CD4-positive, alpha-beta T cell treated with Interleukin-15 for 4 hours (primary cell): Measurements from ENCODE around the gene C6.
"Not testable (repeated sequence)": the region's sequence is repeated elsewhere in the genome, so short reads cannot be mapped to it uniquely, and the experiment has no call there.

Source experiments
- DNase-seq: peaks from one replicate; pipeline ENCODE4 v3.0.0-alpha.2; 2020; ENCODE audit warnings: low spot score

C6 gene

DNA sequence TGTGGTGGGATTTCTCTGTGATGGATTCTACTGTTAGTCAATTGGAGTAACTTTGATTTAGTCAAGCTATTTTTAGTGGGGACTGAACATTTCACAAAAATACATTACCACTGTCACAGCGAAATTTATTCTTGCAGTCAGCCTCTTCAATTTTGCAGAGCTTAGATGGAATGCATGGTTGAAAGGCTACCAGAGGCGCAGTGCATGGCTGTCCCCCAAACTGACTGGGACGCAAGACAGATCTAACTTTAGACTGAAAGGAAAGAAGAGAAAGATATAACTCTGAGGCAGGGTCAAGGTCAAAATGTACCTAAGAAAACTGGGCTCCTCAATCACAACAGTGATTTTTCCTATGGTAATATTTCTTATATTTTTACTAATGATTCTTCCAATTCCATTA is 13.7 kb downstream of the C6 start:
- DNase-seq = no peak

DNA sequence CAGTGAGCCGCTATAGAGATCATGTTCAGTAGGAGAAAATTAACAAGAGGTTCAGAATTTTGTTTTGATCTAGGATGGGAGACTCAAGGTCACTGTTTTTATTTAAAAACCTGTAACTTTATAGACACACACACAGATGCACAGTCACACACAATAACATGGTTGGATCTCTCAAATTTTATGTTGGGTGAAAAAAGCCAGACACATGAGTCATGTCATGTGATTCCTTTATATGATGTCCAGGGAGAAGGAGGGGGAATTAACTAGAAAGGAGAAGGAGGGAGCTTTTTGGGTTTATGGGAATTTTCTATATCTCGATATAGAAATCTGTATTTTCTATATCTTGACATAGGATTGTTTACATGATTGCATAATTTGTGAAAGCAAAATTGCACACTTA is 17.1 kb downstream of the C6 start:
- DNase-seq = no peak

DNA sequence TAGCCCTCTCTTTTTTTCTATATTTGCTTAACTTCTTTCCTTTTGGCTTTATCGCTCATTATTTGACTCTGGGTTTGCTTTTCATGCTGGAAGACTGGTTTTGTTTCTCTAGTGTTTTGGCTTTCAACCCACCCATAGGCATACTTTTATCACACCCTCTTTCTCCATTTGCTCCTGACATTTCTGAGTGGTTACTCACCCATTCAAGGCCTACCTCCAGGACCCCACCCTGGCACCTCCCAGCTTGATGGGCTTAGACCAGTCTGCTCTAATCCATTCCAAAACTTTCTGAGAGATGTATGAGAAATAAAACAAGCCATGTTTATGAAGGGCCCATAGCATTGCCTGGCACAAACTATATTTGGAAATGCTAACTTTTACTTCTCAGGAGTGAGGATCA is 18.1 kb downstream of the C6 start:
- DNase-seq = no peak

DNA sequence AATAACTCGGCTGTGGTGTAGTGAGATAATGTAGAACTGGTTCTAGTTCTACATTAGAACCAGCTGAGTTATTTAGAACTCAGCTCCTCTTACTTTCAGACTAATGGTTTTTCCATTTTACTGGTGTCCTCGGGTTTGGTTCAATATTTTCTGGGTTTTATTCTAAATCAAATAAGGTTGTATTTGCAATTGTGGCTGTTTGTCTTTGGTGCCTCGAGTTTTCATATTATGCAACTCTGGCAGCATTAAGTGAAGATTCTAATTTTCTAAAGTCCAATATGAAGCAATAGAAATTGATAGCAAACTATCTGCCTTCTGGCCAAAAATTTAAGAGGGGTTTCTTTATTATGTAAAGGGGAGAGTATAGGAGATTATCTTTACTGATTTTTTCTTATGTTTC is 19.0 kb downstream of the C6 start:
- no peak for DNase-seq

DNA sequence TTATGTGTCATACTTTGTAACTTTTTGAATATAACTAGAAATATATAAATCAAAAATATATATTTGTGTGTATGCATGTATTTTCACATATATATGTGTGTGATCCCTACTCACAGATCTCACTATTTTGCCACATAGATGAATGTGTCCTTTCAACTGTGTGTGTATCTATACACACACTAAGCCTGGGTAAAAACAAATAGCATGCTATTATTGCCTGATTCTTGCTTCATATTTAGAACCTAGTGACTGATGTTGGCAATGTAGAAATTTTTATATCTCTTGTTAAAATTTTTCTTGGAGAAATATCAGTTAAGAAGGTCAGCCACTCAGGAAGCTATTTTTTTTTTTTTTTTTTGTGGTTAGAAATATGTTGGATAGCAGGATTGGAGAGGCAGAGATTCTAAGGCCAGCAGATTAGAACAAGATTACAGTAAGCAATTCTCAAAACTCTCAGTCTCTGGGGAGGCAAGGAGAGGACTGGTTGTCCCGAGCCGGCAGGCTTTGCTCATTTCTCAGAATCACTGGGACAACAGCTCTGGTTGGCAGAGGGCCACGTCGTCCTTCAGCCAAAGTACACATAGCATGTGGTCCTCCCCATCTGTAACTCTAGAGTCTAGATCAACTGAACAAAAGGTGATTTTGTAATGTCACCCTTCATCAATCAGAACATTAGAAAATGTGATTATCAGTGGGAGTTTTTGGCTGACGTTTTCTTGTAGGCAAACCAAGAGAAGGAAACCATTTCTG is 19.7 kb downstream of the C6 start:
- no peak for DNase-seq

DNA sequence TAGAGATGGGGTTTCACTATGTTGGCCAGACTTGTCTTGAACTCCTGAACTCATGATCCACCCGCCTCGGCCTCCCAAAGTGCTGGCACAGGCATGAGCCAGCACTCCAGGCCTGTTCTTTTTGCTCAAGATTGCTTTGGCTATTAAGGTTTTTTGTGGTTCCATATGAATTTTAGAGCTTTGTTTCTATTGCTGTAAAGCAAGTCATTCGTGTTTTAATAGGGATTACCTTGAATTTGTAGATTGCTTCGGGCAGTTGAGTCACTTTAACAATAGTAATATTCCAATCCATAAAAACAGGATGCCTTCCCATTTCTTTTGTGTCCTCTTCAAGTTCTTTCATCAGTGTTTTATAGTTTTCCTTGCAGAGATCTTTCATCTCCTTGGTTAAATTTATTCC is 22.1 kb downstream of the C6 start:
- DNase-seq = no peak

DNA sequence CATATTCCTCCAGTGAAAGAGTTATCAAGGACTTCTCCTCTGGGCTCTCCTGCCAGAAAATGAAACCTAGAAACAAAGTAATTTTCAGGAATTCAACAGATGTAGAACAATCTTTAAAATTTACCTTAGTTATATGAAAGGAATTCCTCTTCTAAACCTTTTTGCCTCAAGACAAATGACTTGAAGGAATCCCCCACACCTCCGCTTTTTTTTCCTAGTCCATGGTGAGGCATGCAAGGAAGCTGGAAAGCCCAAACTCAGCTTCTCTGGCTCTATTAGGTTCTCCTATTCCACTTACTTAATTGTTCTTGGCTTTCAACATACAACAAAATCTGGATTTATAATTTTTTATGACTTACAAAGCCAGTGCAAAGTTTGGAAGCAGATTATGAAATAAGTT is 27.2 kb downstream of the C6 start:
- DNase-seq = no peak

DNA sequence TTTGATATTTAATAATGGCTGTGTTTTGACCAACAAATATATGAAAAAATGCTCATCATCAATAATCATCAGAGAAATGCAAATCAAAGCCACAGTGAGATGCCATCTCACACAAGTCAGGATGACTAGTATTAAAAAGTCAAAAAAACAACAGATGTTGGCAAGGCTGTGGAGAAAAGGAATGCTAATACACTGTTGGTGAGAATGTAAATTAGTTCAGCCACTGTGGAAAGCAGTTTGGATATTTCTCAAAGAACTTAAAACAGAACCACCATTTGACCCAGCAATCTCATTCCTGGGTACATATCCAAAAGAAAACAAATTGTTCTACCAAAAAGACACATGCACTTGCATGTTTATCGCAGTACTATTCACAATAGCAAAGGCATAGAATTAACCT is 30.0 kb downstream of the C6 start:
- DNase-seq = not testable (repeated sequence)

DNA sequence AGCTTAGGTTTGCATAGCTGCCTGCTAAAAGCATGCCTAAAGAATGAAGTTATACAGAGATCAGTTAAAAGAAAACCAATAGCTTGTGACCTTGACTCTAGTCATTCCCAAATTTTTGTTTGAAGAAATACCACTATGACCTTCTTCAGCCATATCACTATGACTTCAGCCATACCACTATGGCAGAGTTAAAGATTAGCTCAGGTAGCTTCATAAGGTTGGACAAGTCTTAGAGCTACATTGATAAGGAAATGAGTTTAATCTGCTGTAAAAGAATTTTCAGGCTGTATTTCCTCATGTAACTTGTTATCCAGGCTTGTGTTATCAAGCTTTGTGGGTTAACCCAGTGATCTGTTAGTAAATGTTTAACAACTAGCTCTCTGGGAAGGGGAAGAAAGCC is 30.7 kb downstream of the C6 start:
- DNase-seq = no peak

DNA sequence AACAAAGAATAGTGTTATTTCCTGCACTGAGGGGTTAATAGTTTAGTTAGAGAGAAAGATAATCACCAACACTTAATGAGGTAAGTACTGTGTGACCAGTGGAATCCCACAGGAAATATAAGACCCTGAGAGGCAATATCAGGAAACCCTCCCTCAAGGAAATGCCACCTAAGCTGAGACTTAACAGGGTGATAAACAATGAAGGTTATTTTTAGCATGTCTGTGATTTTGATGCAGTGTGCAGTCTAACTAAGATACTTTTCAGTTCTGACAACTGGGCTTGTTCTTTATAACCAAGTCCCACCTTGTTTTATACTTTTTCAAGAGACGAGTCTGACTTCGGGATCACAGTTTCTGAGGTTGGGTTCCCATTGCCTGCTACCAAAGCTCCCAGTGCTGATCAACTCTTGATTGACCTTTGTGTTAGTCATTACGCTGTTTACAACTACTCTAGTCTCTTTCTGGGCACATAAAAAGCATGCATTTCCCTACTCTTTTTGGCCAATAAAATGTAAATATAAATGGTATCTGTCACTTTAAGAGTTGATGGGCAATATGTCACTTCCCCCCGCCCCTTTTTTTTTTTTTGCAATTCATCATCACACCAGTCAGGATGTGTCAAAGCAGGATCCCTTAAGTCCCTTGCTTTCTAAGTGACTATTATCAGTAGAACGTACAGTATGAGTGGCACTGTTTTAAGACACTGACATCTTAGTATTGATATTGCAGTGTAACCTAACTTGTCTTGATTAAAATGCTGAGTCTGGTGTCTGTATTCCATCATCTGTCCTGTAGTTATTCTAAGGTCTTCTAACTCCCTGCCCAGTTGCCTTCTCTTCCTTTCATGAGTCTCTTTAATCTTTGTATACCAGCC is 31.4 kb downstream of the C6 start:
- no peak for DNase-seq

DNA sequence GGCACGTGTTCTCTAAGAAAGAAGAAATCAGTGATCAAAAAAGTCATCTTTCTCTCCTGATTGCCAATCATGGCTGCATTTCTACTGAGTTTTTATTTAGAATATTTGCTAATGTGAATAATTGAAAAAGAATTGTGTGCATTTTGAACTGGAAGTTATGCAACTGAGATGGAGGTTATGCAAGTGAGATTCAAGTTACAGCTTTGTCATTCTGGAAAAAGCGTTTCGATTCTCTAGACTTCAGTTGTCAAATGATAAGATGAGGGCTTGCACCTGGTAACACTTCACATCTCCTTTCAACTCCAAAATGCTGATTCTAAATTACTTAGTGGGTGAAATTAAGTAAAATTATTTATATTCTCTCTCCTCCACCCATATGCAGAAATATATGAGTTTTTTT is 36.4 kb downstream of the C6 start:
- DNase-seq = no peak

DNA sequence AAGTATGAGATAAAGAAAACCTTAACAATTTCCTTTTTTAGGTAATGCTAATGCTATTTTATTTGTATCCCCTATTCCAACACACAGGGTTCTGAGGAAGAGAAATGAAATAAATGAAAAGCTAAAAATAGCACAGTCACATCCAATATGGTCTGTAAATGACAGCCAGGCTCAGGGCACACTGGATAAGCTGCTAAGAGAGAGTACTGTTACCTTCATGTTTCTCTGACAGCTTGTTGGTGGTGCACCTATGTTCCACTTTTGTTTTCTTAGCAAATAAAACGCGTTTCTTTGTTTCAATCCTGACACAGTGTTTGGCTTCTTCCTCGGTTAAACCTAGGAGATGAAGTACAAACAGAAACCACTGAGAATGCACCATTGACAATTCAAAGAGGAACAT is 41.3 kb downstream of the C6 start:
- DNase-seq = no peak

DNA sequence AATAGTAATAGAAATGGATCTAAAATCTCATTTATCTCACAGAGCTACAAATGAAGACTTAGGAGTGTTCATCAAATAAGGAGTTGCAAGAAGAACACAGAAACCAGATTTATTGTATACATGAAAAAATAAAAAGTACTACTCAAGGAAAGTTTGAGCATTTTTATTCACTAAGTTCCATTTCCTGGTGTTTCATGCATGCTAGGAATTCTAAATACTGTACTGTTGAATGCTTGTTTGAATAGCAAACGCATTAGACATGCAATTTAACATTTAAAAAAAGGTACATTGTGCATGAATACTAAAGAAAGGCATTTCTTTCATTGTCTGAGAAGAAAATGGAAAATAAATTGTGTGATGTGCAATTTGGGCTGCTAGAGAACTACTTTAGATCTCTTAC is 52.1 kb downstream of the C6 start:
- DNase-seq = no peak

DNA sequence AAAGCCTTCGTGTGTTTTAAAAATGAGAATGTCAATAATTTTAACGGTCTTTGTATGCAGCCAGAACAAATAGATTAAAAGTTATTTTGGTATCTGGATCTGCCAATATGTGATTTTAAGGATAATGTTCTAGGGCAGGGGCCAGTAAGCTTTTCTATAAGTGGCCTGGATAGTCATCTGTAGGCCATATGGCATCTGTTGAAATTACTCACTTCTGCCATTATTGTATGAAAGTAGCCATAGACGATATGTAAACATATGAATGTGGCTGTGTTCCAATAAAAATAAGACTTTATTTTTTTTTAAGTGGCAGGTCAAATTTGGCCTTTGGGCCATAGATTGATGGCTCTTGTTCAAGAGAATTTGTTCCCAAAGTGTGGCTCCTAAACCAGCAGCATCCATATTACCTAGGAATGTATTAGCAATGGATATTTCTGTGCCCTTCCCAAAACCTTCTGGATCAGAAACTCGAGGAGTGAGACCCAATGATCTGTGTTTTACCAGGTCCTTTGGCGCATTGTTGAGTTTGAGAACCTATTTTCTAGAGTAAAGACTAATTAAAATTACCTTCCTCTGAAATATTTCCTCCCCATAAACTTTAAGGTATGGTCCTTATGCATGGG is 55.9 kb downstream of the C6 start:
- DNase-seq = no peak

DNA sequence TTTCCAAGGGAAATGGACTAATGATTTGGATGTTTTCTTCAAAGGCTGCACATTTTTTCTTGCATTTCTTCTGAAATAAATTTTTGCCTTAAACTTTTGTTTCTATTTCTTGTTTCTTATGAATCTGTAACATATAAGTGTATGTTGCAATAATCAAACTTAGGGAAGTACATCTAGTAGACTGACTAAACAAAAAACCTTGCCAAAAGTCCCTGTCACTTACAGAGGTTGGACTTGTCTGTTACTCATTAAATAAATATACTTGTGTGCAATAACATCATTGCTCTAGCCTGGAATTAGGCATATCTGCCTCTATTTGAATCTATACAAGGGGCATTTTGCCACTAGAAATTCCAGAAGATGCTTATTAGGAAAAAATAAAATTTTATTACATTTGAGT is 56.6 kb downstream of the C6 start:
- DNase-seq = no peak

DNA sequence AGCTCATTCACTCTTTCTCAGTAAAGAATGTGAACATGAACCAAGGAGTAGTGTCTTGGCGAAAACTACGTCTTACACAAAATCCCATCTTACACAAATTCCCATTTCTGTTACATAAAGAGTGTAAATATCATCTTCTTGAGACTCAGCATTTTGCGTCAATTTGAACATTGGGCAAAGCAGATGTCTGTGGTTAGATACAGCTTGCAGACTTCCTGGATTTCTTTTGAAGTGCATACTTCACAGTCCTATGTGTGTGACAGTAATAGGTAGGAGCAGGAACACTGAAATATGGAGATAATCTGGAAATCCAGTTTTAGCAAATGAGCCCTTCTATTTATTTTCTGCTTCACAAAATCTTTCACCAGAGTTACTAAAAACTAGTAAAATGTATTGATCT is 58.8 kb downstream of the C6 start:
- DNase-seq = no peak

DNA sequence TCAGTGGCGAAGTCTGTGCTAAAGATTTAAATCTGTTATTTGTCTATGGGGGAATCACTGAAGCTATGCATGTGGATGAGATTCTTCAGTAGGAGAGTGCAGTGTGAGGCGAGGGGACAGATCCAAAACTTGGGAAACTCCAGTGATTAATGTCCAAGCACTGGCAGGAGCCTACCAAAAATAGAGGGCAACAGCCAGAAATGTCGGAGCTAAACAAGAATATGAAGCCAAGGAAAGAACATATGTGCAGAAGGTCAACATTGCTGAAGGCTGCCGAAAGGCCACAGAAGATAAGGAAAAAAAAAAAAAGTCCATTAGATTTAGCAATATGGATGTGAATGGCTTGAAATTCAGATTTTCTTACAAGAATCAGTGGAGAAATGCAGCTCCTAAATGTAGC is 61.8 kb downstream of the C6 start:
- DNase-seq = no peak

DNA sequence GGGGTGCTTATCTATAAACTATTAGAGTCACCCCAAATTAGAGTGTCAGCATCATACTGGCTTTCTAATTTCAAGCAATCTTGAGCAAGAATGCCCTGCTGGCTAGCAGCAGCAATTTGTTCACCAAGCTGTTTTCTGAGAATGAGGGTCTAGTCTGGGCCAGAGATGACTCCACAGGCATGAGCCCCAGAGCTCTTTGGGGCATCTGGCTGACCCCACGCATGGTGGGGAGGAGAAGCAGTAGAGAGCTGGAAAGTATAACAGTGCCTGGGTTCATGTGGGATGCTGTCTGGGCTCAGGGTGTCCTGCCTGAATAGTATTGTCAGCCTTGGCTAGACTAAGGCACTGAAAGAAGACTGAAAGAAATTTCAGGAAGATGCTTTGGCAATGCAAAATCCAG is 64.9 kb downstream of the C6 start:
- DNase-seq = no peak

DNA sequence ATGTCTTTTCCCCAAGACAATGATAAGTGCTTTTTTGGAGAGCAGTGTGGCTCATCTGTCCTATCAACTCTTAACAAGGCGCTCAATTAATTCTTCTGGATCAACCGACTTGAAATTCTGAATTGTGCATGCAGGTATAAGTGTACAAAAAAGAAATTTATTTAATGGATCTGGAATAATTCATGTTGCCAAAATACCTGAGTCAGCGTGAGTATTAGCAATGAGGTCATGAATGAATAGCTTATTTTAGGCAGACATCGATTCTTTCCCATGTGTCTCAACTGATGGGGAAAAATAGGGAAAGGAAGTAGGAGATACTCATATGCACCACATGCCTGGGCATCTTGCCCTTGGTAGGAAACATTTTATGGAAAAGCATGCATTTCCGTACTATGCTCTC is 68.0 kb downstream of the C6 start:
- no peak for DNase-seq

DNA sequence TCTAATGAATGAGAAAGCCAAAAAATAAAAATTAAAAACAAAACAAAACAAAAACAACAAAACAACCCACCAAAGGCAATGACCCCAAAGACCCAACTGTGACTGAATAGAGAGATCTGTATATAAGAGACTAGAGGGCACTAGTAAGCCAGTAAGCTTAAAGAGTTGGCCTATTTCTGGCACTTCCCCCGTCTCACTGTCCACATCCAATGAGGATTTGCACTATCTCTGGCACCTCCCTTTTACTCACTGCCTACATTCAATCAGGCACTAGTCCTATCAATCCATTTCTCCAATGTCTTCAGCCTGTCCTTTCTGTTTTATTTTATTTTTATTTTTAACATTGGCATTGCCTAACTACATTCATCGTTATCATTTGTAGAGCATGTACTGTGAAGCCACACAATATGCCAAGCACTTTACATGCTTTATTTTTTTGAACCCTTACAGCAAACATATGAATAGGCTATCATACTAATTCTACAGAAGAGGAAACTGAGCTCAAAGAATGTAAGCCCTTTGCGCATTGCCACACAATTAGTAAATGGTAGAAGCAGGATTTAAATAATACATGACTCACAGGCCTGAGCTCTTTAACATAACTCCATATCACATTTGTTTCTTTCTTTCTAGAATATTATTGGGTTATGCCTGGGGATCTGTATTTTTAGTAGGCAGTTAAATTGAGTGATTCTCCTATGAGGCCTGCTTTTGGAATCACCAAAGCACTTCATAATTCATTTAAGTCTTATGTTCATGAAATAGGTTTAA is 70.0 kb downstream of the C6 start:
- DNase-seq = no peak

DNA sequence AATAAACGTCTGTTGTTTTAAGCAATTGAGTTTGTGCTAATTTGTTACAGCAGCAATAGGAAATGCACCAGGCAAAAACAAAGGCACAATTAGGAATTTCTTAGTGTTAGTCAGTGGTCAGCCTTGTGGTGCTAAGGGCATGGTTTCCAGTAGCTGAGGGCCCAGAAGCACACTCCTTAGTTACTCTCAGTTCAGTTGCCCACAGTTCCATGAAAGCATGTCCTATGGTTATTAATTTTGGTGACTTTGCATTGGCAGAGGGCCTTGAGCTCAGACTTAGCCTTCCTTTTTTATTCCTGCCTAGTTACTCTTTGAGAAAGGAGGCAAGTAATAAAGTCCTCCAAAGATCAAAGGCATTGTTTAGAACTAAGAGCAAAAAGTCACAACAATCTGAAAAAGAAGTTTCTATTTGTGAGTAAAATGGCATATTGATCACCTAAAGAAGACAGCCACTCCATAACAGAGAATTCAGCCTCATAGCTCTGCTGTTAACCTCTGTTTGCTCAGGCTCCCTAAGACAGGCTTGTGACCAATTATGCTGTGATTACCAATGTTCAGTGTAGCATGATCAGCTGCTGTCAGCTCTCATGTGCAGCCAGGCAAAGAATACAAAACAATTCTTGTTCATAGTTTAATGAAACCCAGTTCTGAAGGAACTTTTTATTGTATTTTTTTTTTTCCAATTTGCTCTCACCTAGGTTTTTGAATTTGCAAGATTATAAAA is 85.2 kb downstream of the C6 start:
- no peak for DNase-seq

DNA sequence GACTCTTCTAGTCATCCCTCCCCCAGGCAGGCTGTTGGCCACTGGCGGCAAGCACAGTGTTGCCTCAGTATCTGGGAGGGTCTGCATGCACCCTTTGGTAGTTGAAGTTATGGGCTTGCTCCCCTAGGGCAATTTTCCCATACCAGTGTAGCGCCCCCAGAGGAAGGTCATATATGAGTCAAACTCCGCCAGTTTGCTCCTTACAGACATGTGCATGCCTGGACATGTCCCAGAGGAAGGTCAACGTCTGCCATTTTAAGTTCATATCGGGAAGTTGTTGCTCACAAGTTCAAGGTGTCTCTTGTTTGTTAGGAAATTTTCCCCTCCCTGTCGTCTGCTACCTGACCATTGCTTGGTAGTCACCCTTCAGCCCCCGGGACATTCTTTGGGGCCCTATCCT is 90.9 kb downstream of the C6 start:
- no peak for DNase-seq
